HG03565 (cell line): ENCODE data around the gene IL17RB.
A peak's percentile ranks its signal among the peaks of the same experiment; 100 is the strongest.

Experiments used
- ATAC-seq: cut with Tn5 transposase; IDR thresholded peaks from one replicate; pipeline ENCODE4 v1.9.1; 2021; ENCODE audit warnings: mild to moderate bottlenecking, moderate library complexity; ENCODE audit not compliant: unreplicated experiment

IL17RB gene

GRCh38 chr3:53858096-53858741, 11.9 kb downstream of the IL17RB start:
- no peak for ATAC-seq

- no peak for ATAC-seq
Observed at GRCh38 chr3:53859178-53859577, 12.8 kb downstream of the IL17RB start.

- ATAC-seq, result no peak
Observed at GRCh38 chr3:53860196-53860595, 13.8 kb downstream of the IL17RB start.

DNA sequence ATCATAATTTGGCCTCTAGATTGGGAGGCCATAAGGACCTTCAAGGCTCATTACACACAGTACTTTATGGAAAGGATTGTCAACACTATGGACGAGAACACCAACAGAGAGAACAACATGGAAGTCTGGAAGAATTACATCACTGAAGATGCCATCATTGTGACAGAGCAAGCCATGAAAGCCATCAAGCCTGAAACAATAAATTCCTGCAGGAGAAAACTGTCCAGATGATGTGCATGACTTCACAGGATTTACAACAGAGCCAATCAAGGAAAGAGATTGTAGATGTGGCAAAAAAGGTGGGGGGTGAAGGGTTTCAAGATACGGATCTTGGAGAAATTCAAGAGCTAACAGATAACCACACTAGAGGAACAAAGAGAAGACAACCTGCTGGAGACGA, 15.9 kb downstream of the IL17RB start:
- no peak for ATAC-seq

- no peak for ATAC-seq
Observed at GRCh38 chr3:53863145-53863544, 16.8 kb downstream of the IL17RB start.

- no peak for ATAC-seq
Observed at GRCh38 chr3:53865732-53866499, 19.5 kb downstream of the IL17RB start.

GRCh38 chr3:53880396-53881345, 34.3 kb downstream of the IL17RB start:
- ATAC-seq, result no peak

DNA sequence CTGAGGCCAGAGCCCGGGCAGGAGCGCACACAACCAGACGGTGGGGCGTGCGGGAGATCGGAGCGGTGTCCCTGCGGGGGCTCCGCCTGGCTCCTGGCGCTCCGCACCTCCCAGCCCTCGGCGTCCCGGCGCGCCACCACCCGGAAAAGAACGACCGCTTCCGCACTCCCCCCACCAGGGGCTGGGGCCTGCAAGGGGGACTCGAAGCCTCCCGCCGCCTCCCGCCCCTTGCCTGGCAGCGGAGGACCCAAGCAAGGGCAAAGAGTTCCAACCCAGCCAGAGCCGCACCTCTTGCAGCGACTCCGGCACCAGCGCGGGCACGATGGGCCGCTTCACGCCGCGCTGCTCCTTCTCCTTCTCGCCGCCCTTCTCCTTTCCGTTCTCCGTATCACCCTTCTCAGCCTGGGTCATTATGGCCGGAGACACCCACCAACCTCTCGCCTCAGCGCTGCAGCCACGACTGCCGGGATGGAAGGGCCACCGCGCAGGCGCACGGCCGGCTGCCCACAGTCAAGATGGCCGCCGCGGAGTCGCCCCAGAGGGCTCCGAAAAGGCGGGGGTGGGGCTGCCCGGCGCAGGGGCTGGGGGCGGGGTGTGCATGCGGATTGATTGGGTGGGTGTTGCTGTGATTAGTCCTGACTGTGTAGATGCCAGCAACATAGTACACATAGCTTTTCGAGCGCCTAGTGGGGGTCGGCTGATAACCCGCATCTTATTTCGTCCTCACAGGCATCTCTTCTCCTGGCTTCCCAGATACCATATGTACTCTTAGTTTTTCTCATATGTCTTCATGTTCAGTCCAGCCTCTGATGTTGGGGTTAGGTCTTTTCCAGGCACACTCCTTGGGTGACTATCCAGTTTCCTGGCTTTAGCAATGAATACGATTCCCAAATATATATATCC, 35.6 kb downstream of the IL17RB start, which contains the start of gene ACTR8:
ACTR8 (minus strand) TSS at position 462 of the 903 bp plus-strand sequence; CDS start at position 411, 51 bp downstream.
- ATAC-seq, result peak; percentile 69

GRCh38 chr3:53883008-53883407, 36.6 kb downstream of the IL17RB start:
- no peak for ATAC-seq

GRCh38 chr3:53884623-53885022, 38.3 kb downstream of the IL17RB start:
- no peak for ATAC-seq

GRCh38 chr3:53885239-53885638, 38.9 kb downstream of the IL17RB start:
- no peak for ATAC-seq

- no peak for ATAC-seq
Observed at GRCh38 chr3:53887446-53887845, 41.1 kb downstream of the IL17RB start.

GRCh38 chr3:53888232-53888631, 41.9 kb downstream of the IL17RB start:
- no peak for ATAC-seq

- ATAC-seq, result no peak
Observed at GRCh38 chr3:53890726-53891475, 44.5 kb downstream of the IL17RB start.

GRCh38 chr3:53891497-53892285, 45.3 kb downstream of the IL17RB start, which contains the start of gene SELENOK:
Gene SELENOK (minus strand): TSS chr3:53891859.
- peak; percentile 91 for ATAC-seq

DNA sequence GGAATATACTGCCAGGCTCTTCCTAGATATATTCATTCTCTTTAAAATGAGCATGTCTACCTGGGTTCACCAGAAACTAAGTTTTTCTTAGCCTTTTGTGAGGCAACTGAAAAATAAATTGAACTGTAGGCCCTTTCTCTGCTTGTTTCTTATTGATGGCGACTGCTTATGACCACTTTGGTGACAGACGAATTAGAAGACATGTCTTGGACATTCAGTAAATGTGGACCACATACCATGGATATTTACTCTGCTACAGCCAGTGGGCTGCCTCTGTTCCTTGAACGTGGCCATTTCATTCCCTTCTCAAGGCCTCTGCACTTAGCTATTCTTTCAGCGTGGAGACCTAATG, 45.9 kb downstream of the IL17RB start:
- no peak for ATAC-seq

GRCh38 chr3:53899750-53900149, 53.4 kb downstream of the IL17RB start:
- ATAC-seq, result no peak

GRCh38 chr3:53900666-53901331, 54.4 kb downstream of the IL17RB start:
- no peak for ATAC-seq
